ENCODE results near the gene CTSZ.

The CTSZ gene

DNA sequence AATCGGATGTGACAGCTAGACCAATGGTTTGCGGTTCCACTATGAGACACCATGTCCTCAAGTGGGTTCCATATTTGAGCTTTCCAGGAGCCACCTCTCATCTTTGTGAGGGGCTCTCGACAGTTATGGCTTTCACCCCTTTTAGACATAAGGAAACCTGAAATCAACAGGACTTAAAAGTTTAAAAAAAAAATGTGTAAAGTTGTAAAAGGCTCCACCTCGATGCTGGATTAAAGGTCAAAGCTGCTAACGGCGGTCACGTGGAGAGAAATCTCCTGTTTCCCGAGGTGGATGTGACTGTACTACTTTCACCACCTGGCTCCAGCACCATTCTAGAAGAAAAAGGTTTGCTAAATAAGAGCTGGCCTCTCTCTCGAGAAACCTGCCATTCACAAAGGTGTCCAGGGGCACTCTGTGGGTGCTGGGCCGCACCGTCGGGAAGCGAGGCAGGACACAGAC lies 24.5 kb upstream of the CTSZ start:
- DNase-seq (ENCODE audit: low read depth in 3 of 3): no peak

DNA sequence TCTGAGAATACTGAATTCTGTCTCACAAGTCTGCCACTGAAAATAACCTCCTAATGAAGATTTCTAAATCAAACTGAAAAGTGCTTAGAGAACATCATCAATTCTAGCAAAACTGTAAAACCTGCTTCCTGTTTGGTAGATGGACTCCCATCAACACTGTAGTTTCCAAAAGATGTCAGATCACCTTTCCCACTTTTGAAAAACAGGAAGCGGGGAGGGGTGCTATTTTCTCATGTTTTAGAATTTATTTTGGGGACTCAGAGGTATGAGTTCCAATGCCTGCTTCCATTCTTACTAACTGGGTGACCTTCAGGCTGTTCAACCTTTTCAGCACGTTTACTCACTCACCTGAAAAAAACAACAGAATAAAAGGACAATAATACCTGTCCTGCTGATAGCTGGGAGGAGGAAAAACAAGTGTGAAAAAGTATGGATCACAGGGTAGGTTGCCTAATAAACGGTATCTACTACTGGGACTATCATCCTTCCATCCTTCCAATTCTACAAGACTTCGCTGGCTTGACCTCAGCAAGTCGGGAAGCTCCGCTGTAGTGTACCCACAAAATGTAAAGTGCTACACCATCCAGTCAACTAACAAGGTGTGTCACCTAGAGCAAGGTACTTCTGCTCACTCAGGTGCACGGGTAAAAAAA lies 24.0 kb upstream of the CTSZ start:
- no peak for DNase-seq (ENCODE audit: low read depth in 3 of 3)

DNA sequence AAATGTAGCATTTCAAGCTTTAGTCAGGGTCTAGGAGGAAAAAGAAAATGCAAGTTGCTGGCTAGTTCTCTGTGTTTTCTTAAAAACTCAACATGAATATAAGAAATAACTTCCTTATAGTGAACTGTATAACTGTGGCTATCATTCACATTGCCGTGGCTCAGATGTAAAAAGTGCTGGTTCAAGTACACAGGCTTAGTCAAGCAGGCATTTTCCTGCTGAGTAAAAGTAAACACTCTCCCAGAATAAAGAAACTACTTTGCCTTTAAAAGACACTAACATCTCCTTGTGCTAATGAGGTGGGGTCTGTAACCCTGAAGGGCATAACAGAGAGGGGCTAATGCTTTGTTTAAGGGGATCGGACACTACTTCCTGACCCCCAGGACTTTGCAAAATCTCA lies 21.8 kb upstream of the CTSZ start:
- no peak for DNase-seq (ENCODE audit: low read depth in 3 of 3)

DNA sequence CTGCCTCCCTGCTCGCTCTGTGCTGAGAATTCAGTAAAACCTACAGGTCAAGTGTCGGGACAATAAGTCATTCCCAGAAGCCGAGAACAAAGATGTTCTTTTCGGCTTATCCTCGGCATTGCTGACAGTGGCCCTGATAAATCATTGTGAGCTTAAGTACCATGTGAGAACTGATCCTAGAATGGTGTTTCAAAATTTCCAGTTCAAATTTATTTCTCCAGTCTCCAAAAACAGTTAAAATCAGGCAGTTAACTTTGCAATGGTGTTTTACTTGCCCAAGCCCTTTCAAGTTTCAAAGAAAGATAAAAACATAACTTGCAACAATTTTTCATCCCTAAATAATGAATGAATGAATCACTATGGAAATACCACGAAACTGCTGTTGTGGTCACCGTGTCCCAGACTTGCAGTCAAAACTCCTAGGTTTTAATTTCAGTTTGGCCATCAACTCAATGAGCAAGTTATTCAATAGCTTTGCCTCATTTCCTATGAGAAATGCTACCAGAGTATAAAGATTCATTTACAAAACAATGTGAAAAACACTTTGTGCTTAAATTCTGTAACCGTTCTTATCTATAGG lies 20.8 kb upstream of the CTSZ start:
- no peak for DNase-seq (ENCODE audit: low read depth in 3 of 3)

DNA sequence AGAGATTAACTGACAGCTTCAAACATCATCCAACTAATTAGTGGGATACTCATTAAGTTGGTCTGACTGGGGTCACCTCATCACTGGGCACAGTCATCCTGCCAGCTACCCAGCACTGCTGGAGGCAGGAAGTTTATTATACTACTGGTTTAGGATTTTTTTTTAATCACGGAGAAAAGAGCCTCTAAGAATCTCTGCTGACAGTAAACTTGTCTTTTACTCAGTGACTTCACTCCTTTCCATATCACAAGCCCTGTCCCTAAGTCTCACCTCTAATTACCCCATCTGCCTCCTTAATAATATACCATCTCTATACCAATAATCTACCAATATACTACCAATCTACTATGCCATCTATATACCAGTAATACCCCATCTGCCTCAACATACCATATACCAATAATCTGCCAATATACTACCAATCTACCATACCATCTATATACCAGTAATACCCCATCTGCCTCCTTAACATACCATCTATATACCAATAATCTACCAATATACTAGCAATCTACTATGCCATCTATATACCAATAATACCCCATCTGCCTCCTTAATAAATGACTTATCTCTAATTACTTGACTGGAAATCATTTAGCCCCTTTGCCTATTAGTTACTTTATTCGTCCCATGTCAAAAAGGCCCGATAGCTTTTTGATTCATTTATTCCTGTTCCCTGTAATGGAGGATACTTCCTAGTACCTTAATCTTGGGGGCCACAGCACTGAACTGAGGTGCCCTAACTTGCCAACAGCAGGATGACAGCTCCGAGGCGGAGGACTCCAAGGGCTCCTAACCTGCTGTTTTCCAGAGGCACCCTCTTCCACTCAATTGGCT lies 20.1 kb upstream of the CTSZ start:
- DNase-seq (ENCODE audit: low read depth in 3 of 3): no peak

DNA sequence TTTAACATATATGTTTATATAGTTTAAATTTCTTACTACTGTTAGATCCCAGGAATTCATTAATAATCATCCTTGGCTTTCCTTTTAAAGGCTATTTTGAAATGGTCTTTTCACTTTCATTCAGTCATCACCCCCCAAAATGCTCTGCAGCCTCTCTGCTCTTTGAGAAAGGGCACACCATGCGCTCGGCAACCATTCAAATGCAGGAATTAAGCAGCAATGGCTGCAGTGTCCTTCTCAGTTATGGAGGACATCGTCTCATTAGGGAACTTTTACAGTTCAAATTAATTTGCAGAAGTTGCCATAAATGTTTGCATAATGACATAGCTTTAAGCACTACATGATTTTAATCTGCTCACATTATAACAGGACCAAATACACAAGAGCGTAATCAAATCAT lies 18.5 kb upstream of the CTSZ start:
- DNase-seq (ENCODE audit: low read depth in 3 of 3): no peak

DNA sequence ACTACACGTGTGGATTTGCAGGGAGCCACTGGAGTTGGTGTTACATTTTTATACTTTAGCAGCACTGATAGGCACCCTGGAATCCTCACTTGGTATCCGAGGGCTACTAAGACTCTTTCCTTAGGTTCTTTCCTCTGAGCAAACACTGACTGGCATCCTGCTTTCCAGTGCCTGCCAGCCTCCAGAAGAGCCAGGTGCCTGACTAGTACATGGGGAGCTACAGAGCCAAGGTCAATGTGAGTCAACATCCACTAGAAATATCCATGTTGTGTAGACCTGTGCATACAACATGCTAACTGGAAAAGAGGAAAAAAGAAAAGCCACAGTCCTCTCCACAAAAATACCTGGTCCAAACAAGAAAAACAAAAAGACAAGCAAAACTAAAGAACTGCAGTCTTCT lies 18.0 kb upstream of the CTSZ start:
- no peak for DNase-seq (ENCODE audit: low read depth in 3 of 3)

DNA sequence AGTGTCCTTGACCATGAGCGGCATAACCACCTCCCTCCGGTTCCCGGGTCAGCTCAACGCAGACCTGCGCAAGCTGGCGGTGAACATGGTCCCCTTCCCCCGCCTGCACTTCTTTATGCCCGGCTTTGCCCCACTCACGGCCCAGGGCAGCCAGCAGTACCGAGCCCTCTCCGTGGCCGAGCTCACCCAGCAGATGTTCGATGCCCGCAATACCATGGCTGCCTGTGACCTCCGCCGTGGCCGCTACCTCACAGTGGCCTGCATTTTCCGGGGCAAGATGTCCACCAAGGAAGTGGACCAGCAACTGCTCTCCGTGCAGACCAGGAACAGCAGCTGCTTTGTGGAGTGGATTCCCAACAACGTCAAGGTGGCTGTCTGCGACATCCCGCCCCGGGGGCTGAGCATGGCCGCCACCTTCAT lies 17.1 kb upstream of the CTSZ start:
- DNase-seq (ENCODE audit: low read depth in 3 of 3): no peak

DNA sequence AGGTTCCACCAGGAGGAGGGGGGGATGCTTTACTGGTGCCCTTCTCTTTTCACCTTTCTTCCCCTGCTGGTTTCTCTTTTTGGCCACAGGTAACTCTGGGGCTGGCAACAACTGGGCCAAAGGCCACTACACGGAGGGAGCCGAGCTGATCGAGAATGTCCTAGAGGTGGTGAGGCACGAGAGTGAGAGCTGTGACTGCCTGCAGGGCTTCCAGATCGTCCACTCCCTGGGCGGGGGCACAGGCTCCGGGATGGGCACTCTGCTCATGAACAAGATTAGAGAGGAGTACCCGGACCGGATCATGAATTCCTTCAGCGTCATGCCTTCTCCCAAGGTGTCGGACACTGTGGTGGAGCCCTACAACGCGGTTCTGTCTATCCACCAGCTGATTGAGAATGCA lies 16.6 kb upstream of the CTSZ start:
- no peak for DNase-seq (ENCODE audit: low read depth in 3 of 3)

DNA sequence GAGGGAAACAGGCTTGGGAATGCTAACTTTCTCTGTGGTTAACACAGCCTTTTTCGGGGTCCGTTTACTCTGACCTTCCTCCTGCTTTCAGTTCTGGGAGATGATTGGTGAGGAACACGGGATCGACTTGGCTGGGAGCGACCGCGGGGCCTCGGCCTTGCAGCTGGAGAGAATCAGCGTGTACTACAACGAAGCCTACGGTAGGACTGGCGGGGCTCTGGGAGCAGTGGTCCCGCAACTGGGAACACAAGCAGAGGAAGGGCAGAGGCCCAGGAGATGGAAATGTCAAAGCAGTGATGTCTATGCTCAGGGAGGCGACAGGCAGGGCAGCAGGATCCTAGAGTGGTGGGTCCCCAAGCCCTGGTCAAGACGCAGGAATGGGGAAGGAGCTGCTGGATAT lies 15.7 kb upstream of the CTSZ start:
- DNase-seq (ENCODE audit: low read depth in 3 of 3): no peak

DNA sequence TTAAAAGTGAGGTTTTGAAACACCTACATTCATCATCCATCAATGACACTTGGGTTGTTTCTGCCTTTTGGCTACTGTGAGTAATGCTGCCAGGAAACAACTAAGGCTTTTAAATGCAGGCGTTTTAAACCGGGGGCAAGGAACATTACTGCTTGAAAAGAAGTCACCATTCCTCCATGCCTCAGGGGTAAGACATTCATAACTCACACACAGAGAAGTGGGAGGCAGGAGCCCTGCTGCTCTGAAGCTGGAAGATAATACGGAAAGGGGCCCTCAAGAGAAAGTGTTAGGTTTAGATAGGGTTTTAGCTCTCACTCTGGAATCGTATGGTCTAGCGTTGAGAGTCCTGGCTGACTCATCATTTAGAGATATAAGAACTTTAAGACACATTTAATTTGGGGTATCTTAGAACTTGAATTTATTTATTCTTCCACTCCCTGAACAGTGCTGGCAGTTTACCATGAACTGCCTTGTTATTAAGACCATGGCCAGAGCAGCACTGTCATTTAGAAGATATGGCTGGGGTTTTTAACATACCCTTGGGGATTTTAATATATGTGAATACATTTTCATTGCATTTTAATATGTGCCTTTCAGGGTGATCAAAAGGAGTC lies 14.0 kb upstream of the CTSZ start:
- no peak for DNase-seq (ENCODE audit: low read depth in 3 of 3)

DNA sequence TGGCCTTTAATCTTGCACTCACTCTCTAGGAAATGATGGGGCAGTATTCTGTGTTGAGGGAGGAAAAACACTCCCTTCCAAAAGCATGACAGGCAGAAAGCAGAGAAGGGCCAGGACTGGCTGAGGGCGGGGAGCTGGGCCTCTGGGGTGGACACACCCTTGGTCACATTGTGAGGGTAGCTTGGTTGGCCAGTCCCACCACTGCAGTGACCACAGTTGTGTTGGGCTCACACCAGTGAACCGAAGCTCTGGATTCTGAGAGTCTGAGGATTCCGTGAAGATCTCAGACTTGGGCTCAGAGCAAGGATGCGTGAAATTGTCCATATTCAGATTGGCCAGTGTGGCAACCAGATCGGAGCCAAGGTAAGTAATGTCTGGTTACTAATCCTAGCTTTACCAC lies 12.2 kb upstream of the CTSZ start, which contains the start of gene TUBB1:
TUBB1 (plus strand) TSS at position 213 of the 400 bp plus-strand sequence; CDS start at position 307, 94 bp downstream.
- DNase-seq (ENCODE audit: low read depth in 3 of 3): no peak

DNA sequence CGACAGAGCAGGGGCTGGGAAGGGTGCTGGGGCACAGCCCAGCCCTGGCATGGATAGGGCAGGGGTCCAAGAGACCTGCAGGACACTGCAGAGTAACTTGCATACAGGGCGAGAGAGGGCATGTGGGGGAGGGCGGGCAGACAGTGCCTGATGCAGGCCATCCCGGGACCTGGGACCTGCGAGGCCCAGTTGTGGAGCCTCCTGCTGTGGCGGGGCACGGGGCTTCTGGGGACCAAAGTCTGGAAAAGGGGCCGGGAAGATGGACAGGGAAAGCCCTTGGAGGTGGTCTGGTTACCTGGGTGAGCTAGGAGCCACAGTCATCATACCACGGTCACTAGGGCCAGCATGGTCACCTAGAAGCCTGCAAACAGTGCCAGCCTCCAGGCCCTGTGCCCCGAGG lies 11.8 kb upstream of the CTSZ start:
- no peak for DNase-seq (ENCODE audit: low read depth in 3 of 3)

DNA sequence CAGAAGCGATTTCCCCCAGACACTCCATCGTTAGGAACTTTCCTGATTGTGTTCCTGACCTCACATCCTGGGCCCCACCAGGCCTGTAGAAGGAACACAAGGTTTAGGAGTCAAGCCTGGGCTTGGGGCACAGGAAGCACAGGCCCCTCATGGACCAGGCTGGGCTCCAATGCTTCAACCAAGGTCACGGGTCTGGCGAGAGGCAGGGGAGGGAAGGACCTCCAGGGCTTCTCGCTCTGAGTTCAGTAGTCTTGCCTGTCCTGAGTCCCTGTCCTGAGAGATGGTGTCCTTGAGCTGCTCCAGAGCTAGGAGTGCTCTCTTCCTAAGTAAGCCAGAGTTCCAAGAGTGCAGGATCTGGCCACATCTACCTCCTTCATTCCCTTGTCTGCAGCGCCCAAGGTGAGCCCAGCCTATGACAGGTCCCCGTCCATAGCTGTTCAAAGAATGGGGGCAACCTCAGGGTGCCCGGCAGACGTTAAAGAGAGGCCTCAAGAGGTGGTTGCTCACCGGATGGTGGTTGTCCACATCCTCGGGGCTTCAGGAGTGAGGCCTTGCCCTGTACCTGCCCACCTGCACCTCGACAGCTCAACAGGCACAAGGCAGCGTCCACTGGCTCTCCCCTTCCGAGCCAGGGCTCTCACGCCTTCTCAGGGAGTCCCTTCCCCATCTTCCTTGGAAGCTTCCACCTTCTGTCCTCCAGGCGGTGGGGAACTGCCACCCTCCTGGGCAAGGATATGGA lies 10.6 kb upstream of the CTSZ start:
- no peak for DNase-seq (ENCODE audit: low read depth in 3 of 3)

DNA sequence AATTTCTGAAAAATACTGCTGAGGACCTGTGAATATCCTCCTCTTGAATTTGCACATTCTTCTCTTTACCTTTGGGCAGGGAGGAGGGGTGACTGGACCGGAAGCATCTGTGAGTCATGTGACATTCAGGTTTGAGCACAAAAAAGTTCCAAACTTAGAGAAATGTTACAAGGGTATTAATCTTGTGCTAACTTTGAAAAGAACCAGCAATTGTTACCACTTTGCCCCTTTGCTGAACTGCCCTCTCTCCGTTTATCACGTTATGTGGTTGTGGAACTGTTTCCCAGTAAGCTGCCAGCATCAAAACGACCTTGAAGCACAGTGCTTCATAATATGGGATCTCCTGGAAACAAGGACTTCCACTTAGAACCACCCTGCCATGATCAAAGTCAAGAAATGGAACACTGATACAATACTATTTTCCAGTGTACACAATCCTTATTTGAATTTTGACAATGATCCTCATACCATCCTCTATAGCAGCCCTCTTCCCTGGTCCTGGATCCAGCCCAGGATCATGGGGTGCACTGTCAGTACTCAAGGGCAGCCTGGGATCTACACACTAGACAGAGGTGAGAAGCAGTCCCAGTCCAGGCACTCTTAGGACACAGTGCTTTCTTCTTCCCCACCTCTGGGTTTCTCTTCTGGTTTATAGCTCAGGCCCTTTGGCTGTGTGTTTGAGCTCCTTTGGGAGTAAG lies 9.9 kb upstream of the CTSZ start:
- DNase-seq (ENCODE audit: low read depth in 3 of 3): no peak

DNA sequence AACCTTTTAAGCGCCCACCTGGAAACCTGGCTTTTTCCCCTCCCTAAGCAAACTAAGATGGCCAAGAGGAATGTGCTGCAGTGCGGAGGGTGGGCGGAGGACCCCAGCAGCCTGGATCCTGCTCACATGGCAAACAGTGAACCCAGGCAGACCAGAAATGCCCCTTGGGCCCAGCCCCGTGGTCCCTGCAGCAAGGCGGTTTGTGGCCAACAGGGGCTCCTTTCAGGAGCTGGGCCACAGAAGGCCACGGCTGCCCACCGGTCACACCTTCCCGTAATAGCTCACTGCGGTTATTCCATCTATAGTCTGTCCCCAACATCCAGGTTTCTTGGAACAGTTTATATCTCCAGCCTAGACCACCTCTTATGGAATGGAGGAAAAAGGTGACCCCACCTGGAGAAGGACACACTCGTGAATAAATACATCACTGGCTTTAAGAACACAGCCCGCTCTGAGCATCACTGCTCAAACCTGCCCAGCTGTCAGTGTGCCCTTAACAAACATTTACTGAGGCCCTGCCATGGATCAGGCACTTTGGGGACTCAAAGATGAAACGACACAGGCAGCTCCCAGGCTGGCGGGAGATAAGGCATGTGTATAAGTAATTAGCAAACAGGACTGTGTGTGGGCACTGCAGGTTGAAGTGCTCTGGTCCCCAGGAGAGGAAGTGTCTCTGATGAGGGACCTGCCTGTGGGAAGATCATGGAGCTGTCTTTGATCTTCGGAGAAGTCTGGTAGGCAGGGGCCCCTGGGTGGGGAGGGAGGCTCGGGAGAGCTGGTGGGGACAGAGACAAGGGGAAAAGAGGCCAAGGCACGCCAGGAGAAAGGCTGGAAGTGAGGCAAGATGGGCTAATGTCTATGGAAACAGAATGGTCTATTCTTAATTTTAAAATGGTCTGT lies 9.0 kb upstream of the CTSZ start:
- no peak for DNase-seq (ENCODE audit: low read depth in 3 of 3)

DNA sequence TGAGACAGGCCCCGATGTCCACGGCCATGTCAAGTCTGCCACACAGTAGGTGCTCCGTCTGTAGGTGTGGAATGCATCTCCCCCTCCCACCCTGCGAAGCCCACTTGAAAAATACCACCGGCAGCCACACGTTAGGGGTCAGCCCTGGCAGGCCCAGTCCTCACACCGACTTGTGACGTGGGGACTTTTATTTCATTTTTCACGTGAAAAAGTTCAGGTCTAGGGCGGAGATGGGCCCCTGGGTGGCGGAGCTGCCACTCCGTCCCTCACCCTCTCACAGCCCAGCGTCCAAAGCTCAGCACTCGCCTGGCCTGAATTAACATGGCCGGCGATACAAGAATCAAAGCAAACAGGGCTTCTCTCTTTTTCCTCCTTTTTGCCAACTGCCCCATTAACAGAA lies 8.4 kb upstream of the CTSZ start:
- DNase-seq (ENCODE audit: low read depth in 3 of 3): no peak

DNA sequence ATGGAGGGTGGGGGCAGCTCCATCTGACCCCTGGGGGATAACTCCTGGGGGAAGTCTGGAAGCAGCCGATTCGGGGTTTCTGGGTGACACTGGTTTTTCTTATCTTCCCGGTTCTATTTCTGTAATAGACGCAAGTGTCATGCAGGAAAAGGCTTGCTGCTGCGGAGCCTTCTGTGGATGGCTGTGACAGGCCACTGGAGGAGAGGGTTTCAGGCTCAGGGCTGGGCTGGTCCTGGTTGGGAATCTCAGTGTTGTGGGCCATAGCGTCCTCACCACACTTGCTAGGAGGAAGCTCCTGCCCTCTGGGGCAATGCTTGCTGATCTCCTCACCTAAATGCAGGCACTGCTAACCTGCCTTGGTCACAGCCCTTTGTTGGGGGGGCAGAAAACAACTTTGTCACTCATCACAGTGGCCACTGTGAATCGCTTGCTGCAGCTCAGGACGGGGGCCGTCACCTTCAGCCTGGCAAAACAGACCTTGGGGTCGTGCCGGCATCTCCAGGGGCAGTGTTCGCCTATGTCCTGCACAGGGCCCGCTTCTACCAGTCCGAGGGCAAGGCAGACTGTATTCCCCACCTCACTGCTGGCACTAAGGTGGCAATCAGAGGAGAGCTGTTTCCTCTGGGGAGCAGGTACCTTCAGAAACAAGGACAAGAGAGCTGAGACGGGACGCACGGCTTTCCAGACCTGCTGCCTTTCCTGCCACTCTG lies 7.8 kb upstream of the CTSZ start:
- DNase-seq (ENCODE audit: low read depth in 3 of 3): no peak

DNA sequence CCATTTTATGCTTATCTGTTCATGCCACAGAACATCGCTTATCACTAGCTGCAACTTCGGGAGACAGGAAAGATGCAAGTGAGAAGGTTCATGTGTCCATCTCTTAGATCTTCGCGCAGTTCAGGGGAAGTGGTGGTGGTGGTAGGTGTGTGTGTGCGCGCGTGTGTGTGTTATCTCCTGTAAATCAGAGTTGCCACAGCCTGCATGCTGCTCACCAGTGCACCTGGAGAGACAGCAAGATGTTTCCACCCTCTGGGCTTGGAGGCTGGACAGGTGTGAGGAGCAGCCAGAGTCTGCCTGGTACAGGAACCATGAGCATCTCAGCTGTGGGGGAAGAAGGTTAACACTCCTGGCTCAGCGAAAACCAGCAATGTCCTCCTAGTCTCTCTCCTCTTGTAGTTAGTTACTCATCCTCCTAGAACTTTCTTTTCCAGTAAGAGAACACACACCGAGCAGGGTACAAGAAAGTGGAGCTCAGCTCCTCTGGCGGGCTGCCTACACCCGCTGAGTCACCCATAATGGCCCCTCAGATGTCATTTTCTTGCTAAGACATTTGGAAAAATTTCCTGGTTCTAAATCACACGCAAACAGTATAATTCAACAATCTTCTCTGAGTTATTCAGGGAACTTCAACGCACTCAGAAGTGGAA lies 7.0 kb upstream of the CTSZ start:
- DNase-seq (ENCODE audit: low read depth in 3 of 3): no peak

All from stimulated activated CD4-positive, alpha-beta T cell treated with anti-CD3 and anti-CD28 coated beads, TNF-alpha, amount 100 ng/mL, for 48 hours (primary cell).